HepG2 (cell line): ENCODE measurements around the gene NANOS1. TPM values are rescaled to one million over a fixed set of nuclear protein-coding genes. Genes with fewer than 3 reads are reported as not detected.

Source experiments
- CBX5 ChIP-seq: sonication (generic); formaldehyde crosslinking; IDR thresholded peaks from 2 replicates; pipeline ENCODE4 v1.4.0; 2020; ENCODE audit warnings: missing genetic modification reagents, borderline replicate concordance
- EED ChIP-seq: sonication (generic); formaldehyde crosslinking; IDR thresholded peaks from 2 replicates; pipeline ENCODE4 v1.5.0; 2020; ENCODE audit warnings: mild to moderate bottlenecking, missing genetic modification reagents
- HMGXB4 ChIP-seq, 2 experiments: sonication (generic) in 1 of 2; formaldehyde crosslinking in 1 of 2; IDR thresholded peaks; 2 replicates each; pipeline versions ENCODE4 v1.4.0 to v1.6.1; 2018 to 2020; ENCODE audit warnings: missing genetic modification reagents in 2 of 2, borderline replicate concordance in 1 of 2, low read depth in 1 of 2, mild to moderate bottlenecking in 1 of 2, missing biosample characterization in 1 of 2
- MTF2 ChIP-seq: sonication (generic); formaldehyde crosslinking; IDR thresholded peaks from 2 replicates; pipeline ENCODE4 v1.5.0; 2020; ENCODE audit warnings: missing genetic modification reagents, borderline replicate concordance
- NFRKB ChIP-seq: fragments of 450-650 bp; IDR thresholded peaks from 2 replicates; pipeline ENCODE4 v1.6.1; 2017
- SNAPC4 ChIP-seq: sonication (generic); formaldehyde crosslinking; IDR thresholded peaks from 2 replicates; pipeline ENCODE4 v1.4.0; 2020; ENCODE audit warnings: mild to moderate bottlenecking, missing genetic modification reagents
- THAP9 ChIP-seq: sonication (generic); formaldehyde crosslinking; IDR thresholded peaks from 2 replicates; pipeline ENCODE4; 2020; ENCODE audit warnings: missing genetic modification reagents, mild to moderate bottlenecking, borderline replicate concordance
- ZNF225 ChIP-seq: sonication (generic); formaldehyde crosslinking; IDR thresholded peaks from 2 replicates; pipeline ENCODE4 v1.4.0; 2020; ENCODE audit warnings: mild to moderate bottlenecking, missing genetic modification reagents
- ZNF230 ChIP-seq: sonication (generic); formaldehyde crosslinking; IDR thresholded peaks from 2 replicates; pipeline ENCODE4 v1.4.0; 2020; ENCODE audit warnings: mild to moderate bottlenecking, missing genetic modification reagents
- ZNF280B ChIP-seq: sonication (generic); formaldehyde crosslinking; IDR thresholded peaks from 2 replicates; pipeline ENCODE4 v1.5.0; 2020; ENCODE audit warnings: missing genetic modification reagents, mild to moderate bottlenecking, borderline replicate concordance
- ZNF296 ChIP-seq: sonication (generic); formaldehyde crosslinking; conservative IDR thresholded peaks from 2 replicates; pipeline ENCODE4 v1.5.0; 2020; ENCODE audit warnings: mild to moderate bottlenecking, missing genetic modification reagents
- ZNF337 ChIP-seq: sonication (generic); formaldehyde crosslinking; IDR thresholded peaks from 2 replicates; pipeline ENCODE4 v1.5.1; 2020; ENCODE audit warnings: missing genetic modification reagents, low read depth, mild to moderate bottlenecking, borderline replicate concordance
- ZNF790 ChIP-seq: sonication (generic); formaldehyde crosslinking; IDR thresholded peaks from 2 replicates; pipeline ENCODE4 v1.8.0; 2022; ENCODE audit warnings: missing genetic modification reagents, mild to moderate bottlenecking, borderline replicate concordance
- polyA plus RNA-seq, 8 experiments: library from polyadenylated mRNA; depleted of rRNA in 3 of 8; stranded (reverse) in 7 of 8; unstranded in 1 of 8; fragments of >200 nt; fragmentation: Illumina TruSeq in 4 of 8; extraction: Trizol in 4 of 8; gene quantifications; 2 replicates each; pipeline versions ENCODE4 v1.2.1 to v1.2.3, GENCODE V29; 2011 to 2016; ENCODE audit warnings: low read depth in 4 of 8, missing spikeins in 1 of 8, mixed read lengths in 1 of 8; ENCODE audit not compliant: insufficient read depth in 1 of 8
- total RNA-seq, 5 experiments: library from RNA; depleted of rRNA; stranded (reverse); fragments of >200 nt; fragmentation: Illumina TruSeq; extraction: Trizol; gene quantifications; 2 replicates each; pipeline ENCODE4 v1.2.3, GENCODE V29; 2016; ENCODE audit warnings: low read depth in 1 of 5

The NANOS1 gene
- total and polyA plus RNA-seq, 2 of the 13 experiments (the other 11 are each of a cell fraction or from before 2014, with no cell fraction given), result 1.7 to 2.2 TPM

- TF ChIP-seq ZNF296 (CRISPR knock-in tag) (no peak; the same call in 1 of the 2 replicates), ZNF337 (CRISPR knock-in tag) (0 out of 2 replicates have a peak, but pooled peaks have one; percentile 12), ZNF790 (CRISPR knock-in tag) (no peak), ZNF230 (no peak), EED (CRISPR knock-in tag) (peak; percentile 5; the same call in 1 of the 2 replicates), SNAPC4 (CRISPR knock-in tag) (0 out of 2 replicates have a peak, but pooled peaks have one; percentile 37), MTF2 (CRISPR knock-in tag) (0 out of 2 replicates have a peak, but pooled peaks have one; percentile 81), CBX5 (no peak), ZNF280B (CRISPR knock-in tag) (peak; percentile 42; the same call in 1 of the 2 replicates), HMGXB4 (CRISPR knock-in tag; IDR thresholded peaks at IDR 0.05; ENCODE audit: borderline replicate concordance in 1 of 2, low read depth in 1 of 2) (peak in 1 of 2 experiments; percentile 24; a peak in 1 of 4 replicates), THAP9 (CRISPR knock-in tag) (peak; percentile 82; the same call in 1 of the 2 replicates), NFRKB (peak; percentile 67), ZNF225 (CRISPR knock-in tag) (peak; percentile 1; the same call in 1 of the 2 replicates)
Observed at GRCh38 chr10:119079599-119080520, 50.3 kb downstream of the NANOS1 start (continued).
